NCI-H82 (cell line): ENCODE results near the gene ZNF91.
A peak's percentile ranks its signal among the peaks of the same experiment; 100 is the strongest.
"Not testable (repeated sequence)": the region's sequence is repeated elsewhere in the genome, so short reads cannot be mapped to it uniquely, and the experiment has no call there.

Experiments
- DNase-seq: peaks from one replicate; lab custom pipeline; 2025; lab: John Stamatoyannopoulos, UW

Gene ZNF91

DNA sequence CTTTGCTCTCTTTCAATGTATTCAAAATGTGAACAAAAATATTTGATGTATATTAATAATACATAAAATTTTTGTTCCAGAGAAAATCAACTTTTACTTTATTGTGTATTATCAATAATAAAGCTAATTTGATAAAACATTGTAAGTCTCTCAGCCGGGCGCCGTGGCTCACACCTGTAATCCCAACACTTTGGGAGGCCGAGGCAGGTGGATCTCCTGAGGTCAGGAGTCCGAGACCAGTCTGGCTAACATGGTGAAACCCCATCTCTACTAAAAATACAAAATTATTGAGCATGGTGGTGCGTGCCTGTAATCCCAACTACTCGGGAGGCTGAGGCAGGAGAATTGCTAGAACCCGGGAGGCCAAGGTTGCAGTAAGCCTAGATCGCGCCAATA, 449 bp upstream of the ZNF91 start:
- DNase-seq: not testable (repeated sequence)

DNA sequence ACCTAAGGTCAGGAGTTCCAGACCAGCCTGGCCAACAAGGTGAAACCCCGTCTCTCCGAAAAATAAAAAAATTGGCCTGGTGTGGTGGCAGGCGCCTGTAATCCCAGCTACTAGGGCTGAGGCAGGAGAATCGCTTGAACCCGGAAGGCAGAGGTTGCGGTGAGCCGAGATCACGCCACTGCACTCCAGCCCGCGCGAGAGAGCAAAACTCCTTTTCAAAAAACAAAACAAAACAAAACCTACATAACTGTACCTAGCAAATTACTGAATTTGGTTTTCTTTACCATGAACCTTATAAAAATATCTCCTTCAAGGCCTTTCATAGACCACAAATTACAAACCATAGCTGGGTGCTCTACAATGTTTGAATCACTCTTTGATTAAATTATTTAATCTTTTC, 760 bp downstream of the ZNF91 start:
- DNase-seq: peak; percentile 14

DNA sequence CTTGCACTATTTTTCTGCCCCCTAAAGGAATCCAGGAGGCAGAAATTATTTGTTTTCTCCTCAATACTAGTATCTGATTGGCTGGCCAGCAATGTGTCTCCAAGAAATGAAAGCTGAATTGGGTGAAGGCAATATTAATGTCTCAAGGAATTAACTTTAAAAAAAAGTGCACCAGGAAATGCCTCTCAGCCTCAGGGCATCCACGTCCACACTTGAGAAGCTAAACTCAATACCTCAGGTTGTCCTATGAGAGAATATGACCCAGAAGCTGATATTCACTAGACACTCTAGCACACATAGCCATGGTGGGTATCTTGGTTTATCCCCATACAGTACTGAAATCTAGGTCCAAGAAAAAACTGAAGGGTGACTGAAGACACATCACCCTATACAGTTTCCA, 2.1 kb downstream of the ZNF91 start:
- no peak for DNase-seq

DNA sequence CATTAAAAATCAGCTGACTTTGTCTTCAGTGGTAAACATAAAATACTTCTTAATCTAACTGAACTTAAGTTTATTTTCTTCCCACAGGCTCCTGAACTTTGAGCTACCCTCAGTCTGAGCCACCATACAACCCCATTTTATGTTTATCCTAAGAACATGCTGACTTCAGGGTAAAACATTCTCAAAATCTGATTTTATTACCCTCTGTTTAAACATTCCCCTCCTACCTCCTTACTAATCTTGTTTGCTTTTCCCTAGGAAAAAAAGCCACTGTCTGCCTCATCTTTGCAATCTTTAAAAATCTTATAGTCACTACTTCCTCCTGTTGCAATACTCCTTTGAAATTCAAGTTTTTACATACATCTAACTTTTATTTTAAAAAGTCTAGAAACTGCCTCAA, 4.0 kb downstream of the ZNF91 start:
- DNase-seq: no peak

DNA sequence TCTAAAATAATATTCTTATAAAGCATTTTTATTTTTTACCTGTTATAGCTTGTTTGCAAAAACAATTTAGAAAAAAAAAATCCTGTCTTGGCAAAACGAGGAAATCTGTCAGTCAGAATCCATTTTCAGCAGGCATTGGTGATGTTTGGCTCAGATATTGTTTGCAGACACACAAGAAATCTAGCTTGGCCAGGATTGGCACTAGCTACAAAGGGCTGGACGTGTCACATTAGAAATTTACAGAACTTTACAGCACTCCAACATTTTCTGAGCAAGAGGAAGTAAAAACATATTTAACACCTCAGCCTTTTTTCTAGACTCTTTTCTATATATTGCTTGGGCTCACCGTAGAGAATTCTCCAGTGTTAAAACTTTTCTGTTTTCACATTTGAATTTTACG, 9.9 kb downstream of the ZNF91 start:
- no peak for DNase-seq

DNA sequence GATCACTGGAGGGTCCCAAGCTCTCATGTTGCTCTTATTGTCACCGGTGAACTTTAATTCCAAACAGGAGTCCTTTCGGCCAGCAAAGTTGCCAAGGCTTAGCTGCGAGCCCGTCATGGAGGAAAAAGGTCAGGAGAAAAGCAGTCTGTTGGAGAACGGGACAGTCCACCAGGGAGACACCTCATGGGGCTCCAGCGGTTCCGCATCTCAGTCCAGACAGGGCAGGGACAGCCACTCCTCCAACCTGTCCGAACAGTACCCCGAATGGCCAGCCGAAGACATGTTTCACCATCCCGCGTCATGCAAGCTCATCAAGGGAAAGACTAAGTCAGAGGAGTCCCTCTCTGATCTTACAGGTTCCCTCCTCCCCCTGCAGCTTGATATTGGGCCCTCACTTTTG, 10.4 kb downstream of the ZNF91 start:
- no peak for DNase-seq

DNA sequence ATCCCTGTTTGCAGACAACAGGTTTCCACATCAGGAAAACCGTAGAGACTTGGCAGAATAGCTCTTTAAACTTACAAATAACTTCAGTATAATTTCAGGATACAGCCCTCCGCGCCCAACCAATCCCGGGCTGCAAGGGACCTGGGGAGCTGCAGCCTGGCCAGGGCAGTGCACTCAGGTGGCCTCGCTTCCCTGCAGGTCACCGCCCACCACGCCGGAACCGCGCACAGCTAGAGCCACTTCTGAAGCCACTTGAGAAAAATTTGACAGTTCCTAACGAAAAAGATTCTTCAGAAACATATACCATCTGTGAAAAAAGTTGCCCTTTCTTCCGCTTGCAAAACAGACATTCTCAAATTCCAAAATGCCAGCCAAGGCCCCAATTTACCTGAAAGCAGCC, 11.1 kb downstream of the ZNF91 start:
- DNase-seq: no peak

DNA sequence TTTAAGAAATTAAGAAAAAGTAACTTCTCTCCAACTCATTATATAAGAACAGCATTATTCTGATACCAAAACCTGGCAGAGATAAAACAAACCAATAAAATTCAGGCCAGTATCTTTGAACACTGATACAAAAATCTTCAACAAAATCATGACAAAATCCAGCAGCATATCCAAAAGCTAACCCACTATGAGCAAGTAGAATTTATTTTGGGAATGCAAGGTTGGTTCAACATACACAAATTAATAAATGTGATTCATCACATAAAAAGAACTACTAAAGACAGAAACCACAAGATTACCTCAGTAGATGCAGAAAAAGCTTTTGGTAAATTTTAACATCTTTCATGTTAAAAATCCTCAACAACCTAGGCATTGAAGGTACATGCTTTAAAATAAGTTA, 12.3 kb downstream of the ZNF91 start:
- DNase-seq: no peak

DNA sequence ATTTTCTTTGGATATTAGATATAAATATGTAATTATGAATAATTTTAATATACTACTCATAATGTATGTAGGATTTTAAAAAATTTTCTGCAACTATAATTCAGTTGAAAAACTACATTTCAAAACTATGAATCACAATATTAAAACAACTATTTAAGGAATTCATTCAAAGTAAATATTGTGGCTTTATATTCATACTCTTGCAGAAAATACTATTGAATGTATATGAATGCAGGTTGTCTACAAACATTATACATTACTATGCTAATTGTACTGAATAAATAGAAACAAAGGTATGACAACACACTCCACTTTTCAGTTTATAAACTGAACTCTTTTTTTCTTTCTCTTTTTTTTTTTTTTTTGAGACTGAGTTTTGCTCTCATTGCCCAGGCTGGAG, 14.2 kb downstream of the ZNF91 start:
- DNase-seq: no peak

DNA sequence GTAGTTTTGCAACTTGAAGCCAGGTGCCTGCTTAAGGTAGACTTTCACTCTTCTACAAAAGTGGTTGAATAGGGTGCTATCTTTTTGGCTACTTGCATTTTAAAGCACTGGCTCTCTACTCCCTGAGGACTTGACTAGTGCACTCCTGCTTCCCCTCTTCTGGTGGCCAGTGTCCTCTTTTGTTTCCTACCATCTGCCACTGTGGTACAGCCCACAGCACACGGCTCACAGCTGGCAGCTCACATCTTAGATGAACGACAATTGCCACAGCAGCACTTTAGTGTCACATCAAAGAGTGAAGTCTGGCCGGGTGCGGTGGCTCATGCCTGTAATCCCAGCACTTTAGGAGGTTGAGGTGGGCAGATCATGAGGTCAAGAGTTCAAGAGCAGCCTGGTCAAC, 15.6 kb downstream of the ZNF91 start:
- DNase-seq: not testable (repeated sequence)

DNA sequence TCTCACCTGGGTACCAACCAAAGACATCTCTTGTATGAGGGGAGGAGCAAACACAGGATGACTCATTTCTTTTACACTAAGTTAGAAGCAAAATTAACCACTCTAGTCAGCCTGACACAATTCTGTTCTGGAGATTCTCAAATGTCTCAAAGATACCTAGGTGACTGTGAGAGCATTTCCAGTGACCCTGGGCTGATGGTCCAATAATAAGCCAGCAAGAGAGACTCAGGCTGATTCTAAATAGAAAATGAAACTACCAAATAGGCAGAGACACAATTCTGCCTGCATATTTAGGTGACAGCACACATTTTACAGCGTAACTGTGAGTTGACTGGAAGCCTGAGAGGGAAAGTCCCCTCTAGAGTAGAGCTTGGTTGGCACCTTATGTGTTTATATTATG, 16.3 kb downstream of the ZNF91 start:
- no peak for DNase-seq

DNA sequence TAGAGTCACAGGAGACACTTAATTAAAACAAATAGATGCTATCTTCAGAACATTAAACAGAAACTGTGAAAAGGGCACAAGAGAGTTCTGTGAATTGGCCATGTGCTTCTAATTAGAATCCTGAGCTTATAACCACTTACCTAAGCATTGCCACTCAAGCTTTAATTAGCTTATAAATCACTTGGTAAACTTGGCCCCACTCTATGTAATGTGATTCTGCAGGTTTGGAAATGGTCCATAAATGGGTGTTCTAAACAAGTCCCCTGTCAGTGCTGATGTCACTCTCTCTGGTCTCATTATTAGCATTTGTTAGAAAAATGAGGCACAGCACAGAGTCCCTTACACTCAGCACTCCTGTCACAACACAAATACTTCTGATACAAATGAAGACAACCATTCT, 18.0 kb downstream of the ZNF91 start:
- DNase-seq: no peak

DNA sequence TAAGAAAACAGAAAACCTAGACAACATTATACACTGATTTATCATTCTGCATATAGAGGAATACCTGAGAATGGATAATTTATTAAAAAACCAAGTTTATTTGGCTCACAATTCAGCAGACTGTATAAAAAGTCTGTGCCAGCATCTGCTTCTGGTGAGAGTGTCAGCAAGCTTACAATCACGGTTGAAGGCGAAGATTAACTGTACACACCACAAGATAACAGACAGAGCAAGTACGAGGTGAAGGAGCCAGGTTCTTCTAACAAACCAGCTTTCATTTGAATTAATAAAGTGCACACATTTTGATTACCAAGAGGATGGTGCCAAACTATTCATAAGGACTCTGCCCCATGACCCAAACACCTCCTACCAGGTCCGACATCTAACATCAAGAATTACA, 28.8 kb downstream of the ZNF91 start:
- no peak for DNase-seq

DNA sequence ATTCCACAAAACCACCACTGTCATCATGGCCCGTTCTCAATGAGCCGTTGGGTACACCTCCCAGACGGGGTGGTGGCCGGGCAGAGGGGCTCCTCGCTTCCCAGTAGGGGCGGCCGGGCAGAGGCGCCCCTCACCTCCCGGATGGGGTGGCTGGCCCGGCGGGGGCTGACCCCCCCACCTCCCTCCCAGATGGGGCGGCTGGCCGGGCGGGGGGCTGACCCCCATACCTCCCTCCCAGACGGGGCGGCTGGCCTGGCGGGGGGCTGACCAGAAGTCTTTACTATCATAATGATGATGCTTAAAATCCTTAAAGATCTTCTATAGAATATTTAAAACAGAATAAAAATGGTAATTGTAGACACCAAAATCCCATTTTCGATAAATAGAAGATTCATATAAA, 29.2 kb downstream of the ZNF91 start:
- not testable (repeated sequence) for DNase-seq

DNA sequence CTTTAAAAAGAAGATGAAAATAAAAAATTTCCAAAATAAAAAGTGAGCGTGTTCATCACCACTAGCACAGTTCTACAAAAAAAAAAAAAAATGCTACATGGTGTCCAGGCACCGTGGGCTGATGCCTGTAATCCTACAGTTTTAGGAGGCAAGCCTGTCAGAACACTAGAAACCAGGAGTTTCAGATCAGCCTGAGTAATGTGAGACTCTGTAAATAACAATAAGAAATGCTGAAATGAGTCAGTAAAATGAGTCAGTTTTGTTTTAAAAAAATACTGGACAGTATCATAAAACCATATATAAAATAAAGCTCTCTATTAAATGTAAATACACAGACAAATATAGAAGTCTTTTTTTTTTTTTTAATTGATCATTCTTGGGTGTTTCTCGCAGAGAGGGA, 30.0 kb downstream of the ZNF91 start:
- no peak for DNase-seq

DNA sequence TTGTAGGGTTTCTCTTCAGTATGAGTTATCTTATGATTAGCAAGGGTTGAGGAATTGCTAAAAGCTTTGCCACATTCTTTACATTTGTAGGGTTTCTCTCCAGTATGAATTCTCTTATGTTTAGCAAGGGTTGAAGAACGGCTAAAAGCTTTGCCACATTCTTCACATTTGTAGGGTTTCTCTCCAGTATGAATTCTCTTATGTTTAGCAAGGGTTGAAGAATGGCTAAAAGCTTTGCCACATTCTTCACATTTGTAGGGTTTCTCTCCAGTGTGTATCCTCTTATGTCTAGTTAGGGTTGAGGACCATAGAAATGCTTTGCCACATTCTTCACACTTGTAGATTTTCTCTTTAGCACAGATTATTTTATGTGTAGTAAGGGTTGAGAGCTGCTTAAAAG, 33.4 kb downstream of the ZNF91 start:
- DNase-seq: not testable (repeated sequence)

DNA sequence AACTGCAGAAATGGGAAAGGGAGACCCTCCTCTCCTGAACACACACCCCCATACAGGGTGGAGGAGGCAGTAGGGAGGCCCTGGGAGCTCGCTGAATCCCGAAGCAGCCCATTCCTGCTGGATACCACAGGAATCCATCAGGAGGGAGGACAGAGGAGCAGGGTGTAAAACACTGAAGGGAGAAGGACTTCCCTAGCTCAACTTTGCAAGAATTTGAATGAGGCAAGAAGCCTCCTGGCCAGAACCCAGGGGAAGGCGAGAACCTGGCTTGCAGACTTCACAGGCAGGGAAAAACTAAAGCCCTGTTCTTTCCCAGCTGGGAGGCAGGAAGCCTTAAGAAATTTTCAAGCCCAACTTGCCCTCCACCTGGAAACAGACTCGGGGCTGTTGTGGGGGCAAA, 43.5 kb downstream of the ZNF91 start:
- DNase-seq: no peak

DNA sequence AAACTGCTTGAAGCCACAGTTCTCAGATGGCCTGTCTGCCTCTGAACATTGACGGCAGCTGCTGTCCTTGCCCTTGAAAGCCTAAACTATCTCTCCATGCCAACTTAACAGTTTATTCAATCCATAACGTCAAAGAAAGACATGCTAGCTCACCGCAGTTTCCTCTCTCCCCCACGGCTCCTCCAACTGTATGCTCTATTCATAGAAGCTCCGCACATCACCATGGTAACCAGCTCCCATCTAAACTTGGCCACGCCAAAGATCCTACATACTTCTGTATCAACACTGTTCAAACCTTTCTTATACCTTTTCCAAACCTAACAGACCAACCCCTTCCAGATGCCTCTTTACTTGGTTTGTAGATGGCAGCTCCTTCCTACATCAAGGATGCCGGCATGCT, 48.6 kb downstream of the ZNF91 start:
- no peak for DNase-seq

DNA sequence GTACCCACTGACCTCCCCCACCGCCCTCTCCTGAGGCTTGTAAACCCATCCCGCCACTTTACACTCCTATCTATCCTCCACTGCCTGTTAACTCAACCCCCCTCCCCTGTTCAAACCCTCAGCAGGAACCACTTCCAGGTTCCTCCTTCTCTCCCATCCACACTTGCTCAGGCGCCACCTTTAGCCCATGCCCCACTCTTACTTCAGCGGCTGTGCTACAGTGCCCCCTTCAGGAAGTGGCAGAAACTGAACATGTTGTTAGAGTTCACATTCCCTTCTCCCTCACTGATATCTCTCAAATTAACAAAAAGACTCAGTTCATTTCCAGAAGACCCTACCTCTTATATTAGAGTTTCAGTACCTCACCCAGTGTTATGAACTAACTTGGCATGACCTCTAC, 49.4 kb downstream of the ZNF91 start:
- no peak for DNase-seq

DNA sequence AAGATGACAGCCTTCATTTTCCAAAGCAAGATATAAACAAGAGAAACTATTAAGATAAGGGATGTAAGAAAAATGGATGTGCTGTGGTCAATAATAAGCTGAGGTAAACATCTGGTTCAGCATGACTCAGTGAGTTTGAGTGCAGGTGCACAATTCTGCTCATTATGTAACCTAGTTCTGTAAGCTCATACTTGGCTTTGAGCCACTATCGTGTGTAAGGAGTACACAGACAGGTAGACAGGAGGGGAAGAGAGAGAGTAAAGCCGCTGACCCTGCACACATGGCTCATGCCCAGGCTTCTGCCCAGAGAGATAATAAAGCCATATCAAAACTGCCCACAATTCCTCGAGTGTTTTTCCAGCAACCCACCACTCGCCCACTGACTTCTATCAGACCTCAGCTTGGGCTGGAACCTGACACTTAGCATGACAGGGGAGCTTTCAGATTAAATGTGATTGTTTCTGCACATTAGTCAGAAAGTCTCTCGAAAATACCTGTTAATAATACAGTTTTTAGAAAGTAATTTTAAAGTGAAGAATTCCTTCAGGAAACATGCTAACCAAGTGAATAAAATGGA, 51.7 kb downstream of the ZNF91 start:
- no peak for DNase-seq

DNA sequence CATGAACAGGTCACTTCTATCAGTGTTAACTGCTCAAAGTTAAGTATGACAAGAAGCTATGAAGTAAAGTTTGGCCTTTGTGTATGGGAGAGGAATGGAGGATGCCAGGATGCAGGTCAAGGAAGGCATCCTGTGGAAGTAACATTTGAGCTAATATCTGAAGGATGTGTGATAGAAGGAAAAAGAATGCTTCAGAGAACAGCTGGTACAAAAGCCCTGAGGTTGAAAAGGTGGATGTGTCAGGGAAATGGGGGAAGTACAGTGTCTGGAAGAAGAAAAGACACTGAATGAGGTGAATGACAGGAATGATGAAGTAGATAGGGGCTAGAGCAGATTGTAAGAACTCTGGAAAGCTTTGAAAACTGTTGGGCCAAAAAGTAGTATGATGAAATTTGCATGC, 67.1 kb downstream of the ZNF91 start:
- DNase-seq: no peak

DNA sequence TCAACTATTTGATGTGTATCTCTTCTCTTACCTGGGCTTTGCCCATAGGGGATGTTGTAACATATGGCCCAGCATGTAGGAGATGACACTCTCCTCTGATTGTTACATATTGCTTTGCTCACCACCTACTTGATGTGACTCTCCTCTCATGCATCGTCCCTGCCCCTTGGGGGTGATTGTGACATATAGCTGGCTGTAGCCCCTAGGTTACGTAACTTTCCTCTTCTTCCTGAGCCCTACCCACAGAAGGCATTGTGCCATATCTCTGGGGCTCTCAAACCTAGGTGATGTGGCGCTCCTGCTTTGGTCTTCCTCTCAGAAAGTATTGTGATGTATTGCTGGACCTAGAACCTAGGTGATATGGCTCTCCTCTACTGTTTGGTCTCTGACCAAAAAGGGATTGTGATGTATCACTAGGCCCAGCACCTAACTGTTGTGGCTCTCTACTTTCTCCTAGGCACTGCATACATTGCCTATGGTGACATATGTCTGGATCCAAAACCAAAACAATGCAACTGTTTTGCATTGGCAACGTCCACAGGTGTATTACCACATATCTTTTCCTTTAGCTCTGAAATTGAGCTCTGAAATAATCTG, 73.2 kb downstream of the ZNF91 start:
- no peak for DNase-seq

DNA sequence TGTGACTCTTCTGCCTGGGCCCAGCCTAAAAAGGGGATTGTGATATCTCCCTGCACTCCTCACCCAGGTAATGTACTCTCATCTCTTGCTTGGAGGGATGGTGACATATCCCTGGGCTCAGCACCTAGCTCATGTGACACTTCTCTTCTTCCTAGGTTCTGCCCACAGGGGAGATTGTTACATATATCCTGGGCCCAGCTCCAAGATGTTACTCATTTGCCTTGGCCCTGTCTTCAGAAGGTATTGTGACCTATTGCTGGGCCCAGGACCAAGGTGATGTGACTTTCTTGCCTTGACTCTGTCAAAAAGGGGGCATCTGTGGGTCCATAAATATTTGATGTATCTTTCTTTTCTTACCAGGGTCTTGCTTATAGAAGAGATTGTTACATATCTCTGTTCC, 73.9 kb downstream of the ZNF91 start:
- not testable (repeated sequence) for DNase-seq

DNA sequence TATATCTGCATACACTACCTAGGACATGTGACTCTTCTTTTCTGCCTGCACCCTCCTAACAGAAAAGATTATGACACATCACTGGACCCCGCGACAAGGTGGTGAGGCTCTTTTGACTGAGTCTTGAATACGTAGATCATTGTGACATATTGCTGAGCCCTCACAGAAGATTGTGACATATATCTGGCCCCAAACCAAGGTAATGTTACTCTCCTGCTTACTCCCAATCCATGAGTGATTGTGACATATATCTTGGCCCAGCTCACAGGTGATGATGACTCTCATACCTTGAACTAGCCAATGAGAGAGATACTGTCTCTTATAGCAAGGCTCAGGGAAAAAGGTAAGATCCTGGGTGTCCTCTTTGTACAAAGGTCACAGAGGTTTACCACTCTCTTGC, 75.7 kb downstream of the ZNF91 start:
- DNase-seq: not testable (repeated sequence)

DNA sequence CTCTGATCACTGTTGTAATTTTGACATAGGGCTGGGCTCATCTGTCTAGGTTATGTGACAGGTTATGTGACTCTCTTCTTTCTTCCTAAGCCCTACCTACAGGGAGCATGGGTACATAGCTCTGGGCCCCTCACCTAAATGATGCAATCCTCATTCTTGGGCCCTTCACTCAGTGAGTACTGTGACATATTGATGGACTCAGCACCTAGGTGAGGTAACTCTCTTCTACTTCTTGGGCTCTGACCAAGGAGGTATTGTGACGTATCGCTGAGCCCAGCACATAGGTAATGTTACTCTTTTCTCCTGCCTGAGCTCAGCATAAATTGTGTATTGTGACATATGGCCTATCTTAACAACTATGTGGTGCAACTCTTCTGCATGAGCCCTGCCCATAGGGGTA, 76.3 kb downstream of the ZNF91 start:
- DNase-seq: not testable (repeated sequence)
